GM19468 (cell line): Measurements from ENCODE around the gene HSF4.
A peak's percentile ranks its signal among the peaks of the same experiment; 100 is the strongest.

Experiments
- ATAC-seq: cut with Tn5 transposase; IDR thresholded peaks from one replicate; pipeline ENCODE4 v1.9.1; 2021; ENCODE audit warnings: mild to moderate bottlenecking, moderate library complexity, moderate number of reproducible peaks; ENCODE audit not compliant: unreplicated experiment; ENCODE audit errors: extremely low read depth

Gene HSF4

GRCh38 chr16:67183284-67183626 lies 18.7 kb downstream of the HSF4 start:
- no peak for ATAC-seq

- peak; percentile 78 for ATAC-seq
Measured at GRCh38 chr16:67183627-67184452, 19.3 kb downstream of the HSF4 start, which contains the start of gene MATCAP1. TSS of gene MATCAP1 (minus strand) at chr16:67183963. CDS start at chr16:67180610, 3,353 bp downstream.

- no peak for ATAC-seq
Measured at GRCh38 chr16:67184453-67184994, 20.0 kb downstream of the HSF4 start.

- ATAC-seq, result peak; percentile 18
Measured at GRCh38 chr16:67184995-67185650, 20.6 kb downstream of the HSF4 start.

GRCh38 chr16:67185651-67186134 lies 21.1 kb downstream of the HSF4 start:
- ATAC-seq, result no peak

GRCh38 chr16:67186550-67186950 lies 22.0 kb downstream of the HSF4 start:
- no peak for ATAC-seq

- no peak for ATAC-seq
Measured at GRCh38 chr16:67187175-67187890, 22.8 kb downstream of the HSF4 start.

- ATAC-seq, result no peak
Measured at GRCh38 chr16:67188323-67188722, 23.8 kb downstream of the HSF4 start.

GRCh38 chr16:67188798-67189197 lies 24.3 kb downstream of the HSF4 start:
- ATAC-seq, result no peak

- ATAC-seq, result no peak
Measured at GRCh38 chr16:67190041-67190440, 25.5 kb downstream of the HSF4 start, which contains the start of gene EXOC3L1. TSS of gene EXOC3L1 (minus strand) at chr16:67190136. CDS start at chr16:67189676, 460 bp downstream.

- ATAC-seq, result no peak
Measured at GRCh38 chr16:67190448-67191399, 26.2 kb downstream of the HSF4 start.

GRCh38 chr16:67191411-67191994 lies 27.0 kb downstream of the HSF4 start:
- ATAC-seq, result no peak

GRCh38 chr16:67191995-67192681 lies 27.6 kb downstream of the HSF4 start, which contains the start of gene E2F4:
TSS of gene E2F4 (plus strand) at chr16:67192155. CDS start at chr16:67192228, 73 bp downstream.
- ATAC-seq, result peak; percentile 75

- no peak for ATAC-seq
Measured at GRCh38 chr16:67192781-67193361, 28.3 kb downstream of the HSF4 start.

- ATAC-seq, result no peak
Measured at GRCh38 chr16:67193536-67193935, 29.0 kb downstream of the HSF4 start.

GRCh38 chr16:67194260-67194659 lies 29.7 kb downstream of the HSF4 start:
- ATAC-seq, result no peak

- no peak for ATAC-seq
Measured at GRCh38 chr16:67195676-67196075, 31.1 kb downstream of the HSF4 start.

GRCh38 chr16:67196881-67197280 lies 32.3 kb downstream of the HSF4 start:
- no peak for ATAC-seq
